GM12864 (cell line): Measurements from ENCODE around the gene C20orf96.

Source experiments
- DNase-seq: peaks from one replicate; pipeline ENCODE4 v3.0.0-alpha.2; 2011; ENCODE audit warnings: low read depth
- H3K4me3 ChIP-seq: 2 replicates; pipeline ENCODE4 v1.5.1; 2011; ENCODE audit warnings: mild to moderate bottlenecking, low read depth, low read length, control low read depth
- TF ChIP-seq, protein P1 (sequence below): IDR thresholded peaks from 2 replicates; pipeline ENCODE4 v1.5.1; 2011; ENCODE audit warnings: low read depth, mild to moderate bottlenecking, moderate library complexity, low read length, control low read depth, inconsistent platforms; ENCODE audit errors: missing control alignments

C20orf96 gene

DNA sequence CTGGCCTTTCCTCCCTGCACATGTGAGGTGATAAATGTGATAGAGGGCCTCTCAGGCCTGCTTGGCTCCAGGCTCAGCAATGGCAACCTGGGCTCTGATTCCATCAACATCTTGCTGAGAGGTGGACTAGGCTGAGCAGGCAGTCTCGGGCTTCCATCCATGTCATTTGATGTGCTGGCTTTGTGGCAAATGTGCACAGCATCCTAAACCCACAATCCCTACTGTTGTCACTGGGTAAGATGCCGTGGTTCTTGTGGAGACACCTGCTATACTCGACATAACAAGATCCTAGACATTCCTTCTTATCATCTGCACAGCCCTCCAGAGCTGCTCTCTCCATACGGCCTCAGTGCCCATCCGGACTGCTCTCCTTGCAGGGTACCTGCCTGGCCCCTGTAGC lies 4.1 kb upstream of the C20orf96 start:
- no peak for DNase-seq
- TF ChIP-seq, protein P1, sequence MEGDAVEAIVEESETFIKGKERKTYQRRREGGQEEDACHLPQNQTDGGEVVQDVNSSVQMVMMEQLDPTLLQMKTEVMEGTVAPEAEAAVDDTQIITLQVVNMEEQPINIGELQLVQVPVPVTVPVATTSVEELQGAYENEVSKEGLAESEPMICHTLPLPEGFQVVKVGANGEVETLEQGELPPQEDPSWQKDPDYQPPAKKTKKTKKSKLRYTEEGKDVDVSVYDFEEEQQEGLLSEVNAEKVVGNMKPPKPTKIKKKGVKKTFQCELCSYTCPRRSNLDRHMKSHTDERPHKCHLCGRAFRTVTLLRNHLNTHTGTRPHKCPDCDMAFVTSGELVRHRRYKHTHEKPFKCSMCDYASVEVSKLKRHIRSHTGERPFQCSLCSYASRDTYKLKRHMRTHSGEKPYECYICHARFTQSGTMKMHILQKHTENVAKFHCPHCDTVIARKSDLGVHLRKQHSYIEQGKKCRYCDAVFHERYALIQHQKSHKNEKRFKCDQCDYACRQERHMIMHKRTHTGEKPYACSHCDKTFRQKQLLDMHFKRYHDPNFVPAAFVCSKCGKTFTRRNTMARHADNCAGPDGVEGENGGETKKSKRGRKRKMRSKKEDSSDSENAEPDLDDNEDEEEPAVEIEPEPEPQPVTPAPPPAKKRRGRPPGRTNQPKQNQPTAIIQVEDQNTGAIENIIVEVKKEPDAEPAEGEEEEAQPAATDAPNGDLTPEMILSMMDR, result no peak
- H3K4me3 ChIP-seq, result no peak overlapping the region

- H3K4me3 ChIP-seq, result peak overlapping the region; percentile 85
- TF ChIP-seq, protein P1, result no peak
- no peak for DNase-seq
These were observed 862 bp downstream of the C20orf96 start for GRCh38 chr20:289693-290083.

DNA sequence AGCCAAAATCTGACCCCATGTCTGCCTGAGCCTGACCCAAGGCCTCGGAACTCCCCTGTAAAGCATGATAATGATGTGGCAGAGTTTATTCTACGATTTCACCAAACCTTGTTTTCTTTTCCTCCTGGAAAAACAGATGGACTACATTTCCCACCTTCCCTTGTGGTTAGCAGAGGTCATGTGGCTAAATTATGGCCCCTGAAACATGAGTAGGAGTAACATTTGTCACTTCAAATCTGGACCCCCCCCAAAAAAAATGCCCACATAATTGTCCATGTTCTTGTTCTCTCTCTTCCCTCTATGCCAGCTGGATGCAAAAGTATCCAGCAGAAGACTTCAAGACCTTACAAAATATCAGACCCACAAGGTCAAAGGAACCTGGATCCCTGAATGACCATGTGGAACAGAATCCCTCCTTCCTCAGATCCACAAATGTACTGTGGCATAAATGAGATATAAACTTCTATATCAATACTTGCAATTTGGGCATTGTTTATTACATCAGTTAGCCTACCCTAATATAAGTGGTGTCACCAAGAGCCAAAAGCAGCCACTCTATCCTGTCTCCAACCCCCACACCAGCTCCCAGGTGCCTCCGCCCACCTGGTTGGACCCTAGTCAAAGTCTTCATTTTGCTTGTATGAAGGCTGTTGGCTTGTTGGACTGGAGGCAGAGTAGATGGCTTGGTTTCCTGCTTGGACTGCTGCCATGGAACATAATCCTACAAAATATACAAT lies 1.4 kb downstream of the C20orf96 start:
- peak overlapping the region; percentile 85 for H3K4me3 ChIP-seq
- TF ChIP-seq, protein P1, result no peak
- no peak for DNase-seq

DNA sequence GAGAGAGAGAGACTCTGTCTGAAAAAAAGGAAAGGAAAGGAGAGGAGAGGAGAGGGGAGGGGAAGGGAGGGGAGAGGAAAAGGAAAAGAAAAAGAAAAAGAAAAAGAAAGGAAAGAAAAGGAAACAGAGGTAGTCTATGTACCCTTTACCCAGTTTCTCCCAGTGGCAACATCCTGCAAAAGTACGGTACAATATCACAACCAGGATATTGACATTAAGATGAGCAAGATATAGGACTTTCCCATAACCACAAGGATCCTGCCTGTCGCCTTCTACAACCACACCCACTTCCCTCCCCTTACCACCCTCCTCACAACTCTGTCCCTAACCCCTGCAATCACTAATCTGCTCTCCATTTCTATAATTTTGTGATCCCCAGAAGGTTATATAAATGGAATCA lies 4.0 kb downstream of the C20orf96 start:
- no peak overlapping the region for H3K4me3 ChIP-seq
- TF ChIP-seq, protein P1, result no peak
- no peak for DNase-seq

DNA sequence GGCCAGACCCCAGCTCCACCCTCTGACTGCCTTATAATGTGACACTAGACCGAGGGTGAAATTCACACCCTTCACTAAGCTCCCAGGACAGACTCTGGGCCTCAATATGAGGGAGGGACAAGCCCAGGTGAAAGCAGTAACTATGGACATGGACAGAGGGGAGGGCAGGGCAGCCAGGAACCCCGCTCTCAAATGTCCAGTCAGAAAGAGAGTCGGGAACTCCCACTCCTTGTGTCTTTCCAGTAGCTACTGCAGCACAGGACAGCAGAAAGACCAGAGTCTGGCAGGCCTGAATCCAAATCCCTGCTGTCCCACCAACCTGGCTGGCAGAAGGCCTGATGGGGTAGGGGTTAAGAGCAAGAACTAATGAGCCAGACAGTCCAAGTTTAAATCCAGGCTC lies 6.4 kb downstream of the C20orf96 start:
- DNase-seq, result no peak
- TF ChIP-seq, protein P1, result no peak

GRCh38 chr20:278607-279571 lies 11.7 kb downstream of the C20orf96 start:
- DNase-seq, result no peak
- no peak overlapping the region for H3K4me3 ChIP-seq

More for the DNA sequence above, 6.4 kb downstream of the C20orf96 start:
- H3K4me3 ChIP-seq, result no peak overlapping the region

More at GRCh38 chr20:278607-279571, 11.7 kb downstream of the C20orf96 start:
- TF ChIP-seq, protein P1, result no peak
